Activated T-cell treated with anti-CD3 and anti-CD28 coated beads, Interleukin-2, amount 50 U/mL, for 4 hours (primary cell): ENCODE results near the gene MAML2. TPM values are rescaled to one million over a fixed set of nuclear protein-coding genes. Genes with fewer than 3 reads are reported as not detected.

ENCODE experiments used
- ATAC-seq, 2 donors: fragments of 200-7000 bp; cut with Tn5 transposase; one replicate each; pipeline ENCODE4 v1.10.0; 2021
- DNase-seq: peaks from one replicate; pipeline ENCODE4 v3.0.0-alpha.2; 2020
- H3K27me3 Mint-ChIP-seq: one replicate; pipeline ENCODE4 v1.8.0; 2021; ENCODE audit warnings: low read depth, mixed read lengths
- H3K36me3 Mint-ChIP-seq: one replicate; pipeline ENCODE4 v1.8.0; 2022; ENCODE audit warnings: mixed read lengths; ENCODE audit not compliant: insufficient read depth
- H3K4me1 Mint-ChIP-seq: one replicate; pipeline ENCODE4 v1.8.0; 2021; ENCODE audit warnings: low read depth, mixed read lengths
- H3K4me3 Mint-ChIP-seq: one replicate; pipeline ENCODE4 v1.8.0; 2021; ENCODE audit warnings: mild to moderate bottlenecking, moderate library complexity, mixed read lengths
- H3K9me3 Mint-ChIP-seq: one replicate; pipeline ENCODE4 v1.8.0; 2021; ENCODE audit warnings: mixed read lengths
- total RNA-seq, 3 donors: library from RNA; stranded (reverse); gene quantifications; one replicate each; pipeline ENCODE4 v1.2.1, GENCODE V29; 2021

The MAML2 gene
- 10 to 100 TPM; 27.3 to 29.8 (median 29.2) TPM for total RNA-seq

DNA sequence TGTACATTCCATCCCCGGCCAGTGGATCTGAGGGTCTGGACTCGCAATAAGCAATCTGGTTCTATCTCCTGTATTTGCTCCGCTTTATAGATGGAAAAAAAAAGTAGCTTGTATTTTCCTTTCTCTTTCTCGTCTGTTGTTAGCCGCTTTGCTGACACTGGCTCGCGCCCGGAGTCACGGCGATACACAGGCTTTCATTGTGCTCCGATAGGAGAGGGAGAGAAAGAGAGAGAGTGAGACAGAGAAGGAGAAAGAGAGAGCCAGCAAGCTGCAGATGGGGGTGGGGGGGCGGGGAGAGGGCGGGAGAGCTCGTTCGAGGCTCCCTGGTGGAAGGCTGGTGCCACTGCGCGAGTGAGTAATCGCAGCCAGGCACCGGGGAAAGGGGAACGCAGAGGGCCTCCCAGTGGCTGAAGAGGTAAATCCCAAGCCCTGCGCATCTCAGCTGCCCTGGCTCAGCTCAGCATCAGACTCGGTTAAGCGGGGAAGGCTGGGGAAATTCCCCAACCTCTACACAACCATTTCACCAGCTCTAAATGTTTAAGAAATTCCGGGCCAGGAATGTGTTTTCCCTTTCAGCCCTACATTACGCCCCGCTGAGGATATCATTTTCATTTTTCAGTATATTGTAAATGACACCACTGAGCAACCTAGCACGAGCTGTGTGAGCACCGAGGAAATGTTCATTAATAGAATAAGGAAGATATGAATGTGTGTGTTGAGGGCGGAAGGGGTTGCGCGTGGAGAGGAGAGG, at the start of gene MAML2:
Gene MAML2, minus strand, starts transcription at position 235 of the 751 bp plus-strand sequence. CDS start 1,300 bp downstream, outside the sequence.
- ATAC-seq (peak; percentile 86 to 91), DNase-seq (peak; percentile 91)
- Mint-ChIP-seq H3K4me3 (peak within 1 kb of the TSS; percentile 99), H3K36me3 (peaks cover 12% of the 10 kb centered on the region), H3K4me1 (peaks cover 33% of the 10 kb centered on the region), H3K27me3 (no peaks in the 10 kb centered on the region), H3K9me3 (no peaks in the 10 kb centered on the region)

GRCh38 chr11:96391698-96392307, 48.8 kb upstream of the MAML2 start:
- ATAC-seq (no peak), DNase-seq (no peak)
- Mint-ChIP-seq H3K4me1 (peaks cover 52% of the 10 kb centered on the region), H3K27me3 (no peaks in the 10 kb centered on the region), H3K4me3 (peak overlapping the region; percentile 97), H3K36me3 (peaks cover 18% of the 10 kb centered on the region), H3K9me3 (peaks cover 11% of the 10 kb centered on the region)

GRCh38 chr11:96390488-96390792, 47.4 kb upstream of the MAML2 start:
- Mint-ChIP-seq H3K4me1 (peaks cover 57% of the 10 kb centered on the region), H3K9me3 (peaks cover 11% of the 10 kb centered on the region), H3K27me3 (no peaks in the 10 kb centered on the region), H3K4me3 (peak overlapping the region; percentile 97), H3K36me3 (peaks cover 19% of the 10 kb centered on the region)
- ATAC-seq = no peak
- DNase-seq = no peak

GRCh38 chr11:96389720-96390487, 46.9 kb upstream of the MAML2 start, which contains the start of the genes CCDC82 and JRKL:
Gene CCDC82, minus strand, starts transcription at chr11:96389912. Its CDS starts 5,165 bp downstream, at chr11:96384747.
Gene JRKL, plus strand, starts transcription at chr11:96390013. Its CDS starts 637 bp downstream, at chr11:96390650.
- peak; percentile 97 to 98 for ATAC-seq
- peaks cover 62% of the 10 kb centered on the region for H3K4me1 Mint-ChIP-seq

GRCh38 chr11:96388891-96389719, 46.1 kb upstream of the MAML2 start:
- no peak for DNase-seq
- peak; percentile 50 to 60 for ATAC-seq
- Mint-ChIP-seq H3K9me3 (peaks cover 11% of the 10 kb centered on the region), H3K36me3 (peaks cover 26% of the 10 kb centered on the region), H3K4me1 (peaks cover 60% of the 10 kb centered on the region), H3K27me3 (no peaks in the 10 kb centered on the region), H3K4me3 (peak overlapping the region; percentile 97)

More at GRCh38 chr11:96389720-96390487, 46.9 kb upstream of the MAML2 start, which contains the start of the genes CCDC82 and JRKL:
- Mint-ChIP-seq H3K27me3 (no peaks in the 10 kb centered on the region), H3K9me3 (peaks cover 11% of the 10 kb centered on the region), H3K4me3 (peak within 1 kb of the TSS; percentile 97), H3K36me3 (peaks cover 22% of the 10 kb centered on the region)
- peak; percentile 99 for DNase-seq

DNA sequence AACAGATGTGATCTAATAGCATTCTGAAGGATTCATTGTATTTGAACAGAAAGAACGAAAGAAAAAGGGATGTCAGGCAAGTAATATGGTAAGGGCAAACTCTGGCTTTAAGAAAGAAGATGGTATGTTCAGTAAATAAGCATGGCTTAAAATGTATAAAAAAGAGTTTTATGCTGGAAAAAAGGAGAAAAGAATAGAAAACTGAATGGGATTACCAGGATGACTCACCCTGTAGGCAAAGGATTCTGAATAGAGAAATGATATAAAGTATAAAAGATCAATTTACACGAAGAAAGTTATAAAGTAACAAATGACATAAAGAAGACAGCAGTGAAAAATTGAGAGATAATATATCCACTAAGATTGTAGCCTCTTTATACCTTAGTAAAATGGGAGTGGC, 42.2 kb upstream of the MAML2 start:
- H3K4me3 Mint-ChIP-seq = no peak overlapping the region
- DNase-seq (no peak), ATAC-seq (no peak)
- peaks cover 25% of the 10 kb centered on the region for H3K36me3 Mint-ChIP-seq
- no peaks in the 10 kb centered on the region for H3K9me3 Mint-ChIP-seq
- H3K27me3 Mint-ChIP-seq = no peaks in the 10 kb centered on the region
- peaks cover 43% of the 10 kb centered on the region for H3K4me1 Mint-ChIP-seq

- Mint-ChIP-seq H3K27me3 (no peaks in the 10 kb centered on the region), H3K4me3 (peak overlapping the region; percentile 61), H3K9me3 (no peaks in the 10 kb centered on the region), H3K36me3 (peaks cover 30% of the 10 kb centered on the region), H3K4me1 (peaks cover 42% of the 10 kb centered on the region)
- DNase-seq (no peak), ATAC-seq (no peak)
These were observed 41.2 kb upstream of the MAML2 start for GRCh38 chr11:96384156-96384555.

DNA sequence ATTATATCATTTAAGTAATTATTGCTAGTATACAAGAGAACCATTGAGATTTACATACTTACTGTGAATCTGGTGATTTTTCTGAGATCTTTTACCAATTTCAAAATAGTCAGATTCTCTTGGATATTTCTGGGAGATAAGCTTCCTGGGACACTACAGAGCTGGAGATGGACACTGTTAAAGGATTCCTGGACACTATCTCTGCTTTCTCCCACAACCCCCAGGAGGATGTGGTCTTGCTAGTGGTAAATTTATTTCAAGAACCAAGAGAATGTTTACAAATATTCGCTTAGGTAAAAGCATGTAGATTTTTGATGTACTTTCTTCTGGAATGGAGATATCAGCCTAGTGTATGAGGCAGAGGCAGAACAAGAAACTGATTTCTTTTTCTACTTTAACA, 33.8 kb upstream of the MAML2 start:
- no peaks in the 10 kb centered on the region for H3K27me3 Mint-ChIP-seq
- H3K4me3 Mint-ChIP-seq = no peak overlapping the region
- no peaks in the 10 kb centered on the region for H3K9me3 Mint-ChIP-seq
- no peaks in the 10 kb centered on the region for H3K4me1 Mint-ChIP-seq
- ATAC-seq = no peak
- DNase-seq = no peak
- H3K36me3 Mint-ChIP-seq = peaks cover 33% of the 10 kb centered on the region

DNA sequence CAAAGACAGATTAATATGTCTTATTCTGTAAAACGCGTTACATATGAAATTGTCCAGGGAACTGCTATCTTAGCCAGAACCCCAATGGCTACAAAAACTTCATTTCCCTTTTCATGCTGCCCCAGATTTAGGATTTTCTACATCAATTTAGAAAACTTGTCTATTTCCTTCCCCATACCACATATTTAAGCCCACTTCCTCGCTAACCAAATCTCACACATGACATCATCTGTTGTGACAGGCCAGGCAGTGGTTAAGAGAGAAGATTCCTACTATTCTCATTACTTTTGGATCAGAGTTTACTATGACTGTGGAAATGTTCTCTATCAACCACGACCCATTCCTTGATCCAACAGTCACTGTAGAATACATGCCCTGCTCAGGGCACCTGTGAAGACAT, 30.8 kb upstream of the MAML2 start:
- Mint-ChIP-seq H3K4me1 (no peaks in the 10 kb centered on the region), H3K4me3 (no peak overlapping the region), H3K36me3 (peaks cover 34% of the 10 kb centered on the region), H3K27me3 (no peaks in the 10 kb centered on the region), H3K9me3 (no peaks in the 10 kb centered on the region)
- ATAC-seq (no peak), DNase-seq (no peak)

DNA sequence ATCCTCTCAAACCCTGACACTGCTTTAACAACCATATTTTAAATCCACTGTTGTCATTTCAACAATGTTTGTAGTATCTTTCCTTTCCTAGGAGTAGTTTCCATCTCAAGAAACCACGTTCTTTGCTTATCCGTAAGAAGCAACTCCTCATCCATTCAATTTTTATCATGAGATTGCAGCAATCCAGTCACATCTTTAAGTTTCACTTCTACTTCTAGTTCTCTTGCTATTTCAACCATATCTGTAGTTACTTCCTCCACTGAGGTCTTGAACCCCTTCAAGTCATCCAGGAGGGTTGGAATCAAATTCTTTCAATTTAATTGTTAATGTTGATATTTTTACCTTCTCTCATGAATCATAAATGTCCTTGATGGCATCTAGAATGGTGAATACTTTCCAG, 24.3 kb upstream of the MAML2 start:
- H3K36me3 Mint-ChIP-seq = peaks cover 25% of the 10 kb centered on the region
- H3K27me3 Mint-ChIP-seq = no peaks in the 10 kb centered on the region
- no peak for DNase-seq
- ATAC-seq = no peak
- no peaks in the 10 kb centered on the region for H3K9me3 Mint-ChIP-seq
- no peak overlapping the region for H3K4me3 Mint-ChIP-seq
- no peaks in the 10 kb centered on the region for H3K4me1 Mint-ChIP-seq

DNA sequence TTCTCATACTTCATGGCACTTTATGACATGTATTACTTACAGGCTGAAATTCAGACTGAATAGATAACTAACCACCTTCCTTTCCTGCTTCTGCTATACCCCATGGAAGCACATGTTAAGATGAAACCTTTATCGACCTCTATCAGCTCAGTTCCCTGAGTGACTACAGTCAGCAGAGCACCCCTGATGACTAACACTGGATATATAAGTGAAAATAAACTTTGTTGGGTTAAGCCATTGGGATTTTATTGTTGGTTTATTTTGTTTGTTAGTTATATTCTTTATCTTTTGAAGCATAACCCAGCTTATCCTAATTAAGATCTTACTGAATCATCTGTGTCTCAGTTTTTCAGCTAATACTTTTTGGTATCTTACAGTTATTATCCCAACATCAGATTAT, 23.0 kb upstream of the MAML2 start:
- no peak overlapping the region for H3K4me3 Mint-ChIP-seq
- no peak for DNase-seq
- H3K9me3 Mint-ChIP-seq = no peaks in the 10 kb centered on the region
- peaks cover 22% of the 10 kb centered on the region for H3K36me3 Mint-ChIP-seq
- ATAC-seq = no peak
- H3K4me1 Mint-ChIP-seq = no peaks in the 10 kb centered on the region
- H3K27me3 Mint-ChIP-seq = no peaks in the 10 kb centered on the region

- Mint-ChIP-seq H3K4me1 (no peaks in the 10 kb centered on the region), H3K36me3 (peaks cover 19% of the 10 kb centered on the region), H3K4me3 (no peak overlapping the region), H3K27me3 (no peaks in the 10 kb centered on the region), H3K9me3 (no peaks in the 10 kb centered on the region)
- DNase-seq = no peak
- no peak for ATAC-seq
These were observed 22.5 kb upstream of the MAML2 start for GRCh38 chr11:96365493-96365892.

GRCh38 chr11:96361778-96362177, 18.8 kb upstream of the MAML2 start:
- H3K4me1 Mint-ChIP-seq = peaks cover 16% of the 10 kb centered on the region
- DNase-seq = no peak
- ATAC-seq = no peak
- no peaks in the 10 kb centered on the region for H3K9me3 Mint-ChIP-seq
- peaks cover 24% of the 10 kb centered on the region for H3K36me3 Mint-ChIP-seq
- H3K27me3 Mint-ChIP-seq = no peaks in the 10 kb centered on the region
- H3K4me3 Mint-ChIP-seq = no peak overlapping the region

DNA sequence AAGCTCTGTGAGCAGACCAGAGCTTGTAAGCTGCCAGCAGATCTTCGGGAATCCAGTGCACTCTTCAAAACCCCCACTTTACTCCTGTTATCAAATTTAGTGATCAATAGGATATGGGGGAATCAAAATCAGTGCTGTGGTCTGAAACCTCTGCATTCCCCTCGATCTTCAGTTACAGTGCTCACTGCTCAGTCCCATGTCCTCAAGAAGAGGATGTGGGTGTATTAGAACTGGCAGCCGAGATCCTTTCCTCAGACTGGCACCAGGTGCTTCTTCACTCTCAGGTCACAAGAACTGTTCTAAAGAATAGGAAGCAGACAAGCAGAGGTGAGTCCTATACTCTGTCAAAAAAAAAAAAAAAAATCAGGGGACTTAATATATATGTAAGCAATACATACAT, 15.3 kb upstream of the MAML2 start:
- Mint-ChIP-seq H3K27me3 (no peaks in the 10 kb centered on the region), H3K4me1 (peaks cover 18% of the 10 kb centered on the region), H3K4me3 (no peak overlapping the region), H3K9me3 (no peaks in the 10 kb centered on the region), H3K36me3 (peaks cover 44% of the 10 kb centered on the region)
- no peak for DNase-seq
- peak in 1 of 2 donors; percentile 23 for ATAC-seq
